Esophagus muscularis mucosa (tissue), 4 donors: Measurements from ENCODE around the gene LCE6A.

Experiments
- CTCF ChIP-seq, 3 experiments: fragments of 200-600 bp in 2 of 3; fragments of 450-650 bp in 1 of 3; sonication (generic) in 2 of 3; IDR thresholded peaks; one replicate each; pipeline ENCODE4 v1.5.1; 2017 to 2019; ENCODE audit warnings: antibody characterized with exemption in 3 of 3, mild to moderate bottlenecking in 2 of 3, moderate library complexity in 1 of 3
- EP300 ChIP-seq: sonication (generic); formaldehyde crosslinking; IDR thresholded peaks from one replicate; pipeline ENCODE4 v1.6.1; 2017; ENCODE audit warnings: antibody characterized with exemption
- POLR2A ChIP-seq: fragments of 450-650 bp; IDR thresholded peaks from one replicate; pipeline ENCODE4 v1.6.1; 2017; ENCODE audit warnings: antibody characterized with exemption, moderate library complexity, mild to moderate bottlenecking, low read depth
- POLR2AphosphoS5 ChIP-seq, 2 donors: sonication (generic); formaldehyde crosslinking; IDR thresholded peaks; one replicate each; pipeline ENCODE4 v1.6.1; 2017; ENCODE audit warnings: antibody characterized with exemption in 2 of 2

- TF ChIP-seq CTCF (IDR thresholded peaks at IDR 0.05) (no peak), POLR2A (no peak), EP300 (no peak), POLR2AphosphoS5 (IDR thresholded peaks at IDR 0.05) (no peak)
Measured at GRCh38 chr1:152806576-152806975, 36.1 kb upstream of the LCE6A start, which contains the start of gene LCE1C.
